ENCODE data around the gene GRK5.

DNA sequence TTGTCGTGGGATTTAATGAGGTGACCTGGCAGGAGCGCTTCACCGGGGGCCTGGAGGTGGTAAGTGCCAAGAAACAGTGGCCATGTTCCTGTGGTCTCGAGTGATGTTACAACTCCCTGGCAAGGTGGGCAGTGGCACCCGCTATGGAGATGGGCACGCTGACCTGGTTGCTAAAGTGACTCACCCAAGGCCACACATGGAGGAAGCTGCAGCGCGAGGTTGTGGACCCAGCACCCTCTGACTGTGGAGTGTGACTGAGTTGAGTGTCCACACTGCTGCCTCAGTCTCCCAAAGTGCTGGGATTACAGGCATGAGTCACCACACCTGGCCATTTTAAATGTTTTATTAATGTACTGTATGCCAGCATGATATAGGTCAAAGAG is 261.9 kb downstream of the GRK5 start:
- TF ChIP-seq CTCF (IDR thresholded peaks at IDR 0.05) (no peak), ZFX (IDR thresholded peaks at IDR 0.05; ENCODE audit: borderline replicate concordance) (no peak)
